OCI-LY7 (cell line): ENCODE measurements around the gene FGF5.

Experiments
- EZH2phosphoT487 ChIP-seq: fragments of 200-600 bp; sonication (generic); IDR thresholded peaks from 2 replicates; pipeline ENCODE4 v1.6.1; 2018; ENCODE audit warnings: low read depth, borderline replicate concordance, mild to moderate bottlenecking, mixed run types, antibody characterized with exemption, low read length, moderate library complexity, mixed read lengths
- TF ChIP-seq, protein P1 (sequence below): fragments of 200-600 bp; sonication (generic); conservative IDR thresholded peaks from 2 replicates; pipeline ENCODE4 v1.5.1; 2014; ENCODE audit warnings: mild to moderate bottlenecking, antibody characterized with exemption, low read length, moderate library complexity, mixed read lengths

DNA sequence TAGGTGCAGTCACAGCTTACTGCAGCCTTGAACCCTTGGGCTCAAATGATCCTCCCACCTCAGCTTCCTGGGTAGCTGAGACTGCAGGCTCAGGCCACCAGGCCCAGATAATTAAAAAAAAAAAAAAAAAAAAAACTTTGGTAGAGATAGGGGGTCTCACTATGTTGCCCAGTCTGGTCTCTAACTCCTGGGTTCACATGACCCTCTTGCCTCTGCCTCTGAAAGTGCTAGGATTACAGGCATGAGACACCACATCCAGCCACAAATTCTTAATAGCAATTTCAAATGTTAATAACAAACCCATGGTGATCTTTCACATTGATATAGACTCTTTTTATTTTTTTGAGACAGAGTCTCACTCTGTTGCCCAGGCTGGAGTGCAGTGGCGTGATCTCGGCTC is 12.3 kb upstream of the FGF5 start:
- TF ChIP-seq, protein P1, sequence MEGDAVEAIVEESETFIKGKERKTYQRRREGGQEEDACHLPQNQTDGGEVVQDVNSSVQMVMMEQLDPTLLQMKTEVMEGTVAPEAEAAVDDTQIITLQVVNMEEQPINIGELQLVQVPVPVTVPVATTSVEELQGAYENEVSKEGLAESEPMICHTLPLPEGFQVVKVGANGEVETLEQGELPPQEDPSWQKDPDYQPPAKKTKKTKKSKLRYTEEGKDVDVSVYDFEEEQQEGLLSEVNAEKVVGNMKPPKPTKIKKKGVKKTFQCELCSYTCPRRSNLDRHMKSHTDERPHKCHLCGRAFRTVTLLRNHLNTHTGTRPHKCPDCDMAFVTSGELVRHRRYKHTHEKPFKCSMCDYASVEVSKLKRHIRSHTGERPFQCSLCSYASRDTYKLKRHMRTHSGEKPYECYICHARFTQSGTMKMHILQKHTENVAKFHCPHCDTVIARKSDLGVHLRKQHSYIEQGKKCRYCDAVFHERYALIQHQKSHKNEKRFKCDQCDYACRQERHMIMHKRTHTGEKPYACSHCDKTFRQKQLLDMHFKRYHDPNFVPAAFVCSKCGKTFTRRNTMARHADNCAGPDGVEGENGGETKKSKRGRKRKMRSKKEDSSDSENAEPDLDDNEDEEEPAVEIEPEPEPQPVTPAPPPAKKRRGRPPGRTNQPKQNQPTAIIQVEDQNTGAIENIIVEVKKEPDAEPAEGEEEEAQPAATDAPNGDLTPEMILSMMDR: no peak
- TF ChIP-seq EZH2phosphoT487: no peak
